Spleen (tissue), 11 donors: ENCODE data around the gene LCA5. TPM values are rescaled to one million over a fixed set of nuclear protein-coding genes. Genes with fewer than 3 reads are reported as not detected.

Source experiments
- DNase-seq: peaks from one replicate; pipeline ENCODE4 v3.0.0-alpha.2; 2020
- H3K27ac ChIP-seq, 8 donors: fragments of 200-600 bp; sonication (generic) in 7 of 8; 1 replicate in 4 of 8; 2 replicates in 4 of 8; pipeline versions ENCODE4 v1.5.0 to v1.8.0; 2016 to 2021; ENCODE audit warnings: inconsistent platforms in 4 of 8, mild to moderate bottlenecking in 4 of 8, moderate library complexity in 1 of 8
- H3K27me3 ChIP-seq, 7 donors: fragments of 200-600 bp; sonication (generic) in 6 of 7; replicated peaks in 1 of 7; 1 replicate in 4 of 7; 2 replicates in 3 of 7; pipeline versions ENCODE4 v1.5.0 to v1.8.0; 2016 to 2021; ENCODE audit warnings: inconsistent platforms in 3 of 7, mild to moderate bottlenecking in 1 of 7
- H3K36me3 ChIP-seq, 6 donors: fragments of 200-600 bp; sonication (generic) in 5 of 6; 1 replicate in 4 of 6; 2 replicates in 2 of 6; pipeline versions ENCODE4 v1.5.0 to v1.8.0; 2016 to 2021; ENCODE audit warnings: inconsistent platforms in 2 of 6
- H3K4me1 ChIP-seq, 6 donors: fragments of 200-600 bp; sonication (generic) in 5 of 6; 1 replicate in 3 of 6; 2 replicates in 3 of 6; pipeline versions ENCODE4 v1.5.0 to v1.8.0; 2016 to 2021; ENCODE audit warnings: inconsistent platforms in 3 of 6
- H3K4me3 ChIP-seq, 8 donors: fragments of 200-600 bp; sonication (generic) in 7 of 8; 1 replicate in 4 of 8; 2 replicates in 4 of 8; pipeline versions ENCODE4 v1.5.0 to v1.8.0; 2016 to 2021; ENCODE audit warnings: inconsistent platforms in 4 of 8, mild to moderate bottlenecking in 4 of 8, moderate library complexity in 2 of 8
- H3K9me3 ChIP-seq, 8 donors: fragments of 200-600 bp; sonication (generic) in 7 of 8; 1 replicate in 4 of 8; 2 replicates in 4 of 8; pipeline versions ENCODE4 v1.5.0 to v1.8.0; 2016 to 2021; ENCODE audit warnings: inconsistent platforms in 4 of 8
- CTCF ChIP-seq, 11 experiments: fragments of 200-600 bp in 7 of 11; fragments of 450-650 bp in 4 of 11; sonication (generic) in 4 of 11; IDR thresholded peaks in 8 of 11; conservative IDR thresholded peaks in 3 of 11; 1 replicate in 7 of 11; 2 replicates in 4 of 11; pipeline versions ENCODE4 v1.4.0 to v1.8.0; 2016 to 2021; ENCODE audit warnings: antibody characterized with exemption in 11 of 11, inconsistent platforms in 4 of 11, mild to moderate bottlenecking in 1 of 11
- POLR2A ChIP-seq, 3 donors: fragments of 450-650 bp; IDR thresholded peaks; one replicate each; pipeline ENCODE4 v1.5.1; 2017; ENCODE audit warnings: antibody characterized with exemption in 3 of 3, mild to moderate bottlenecking in 1 of 3
- POLR2AphosphoS5 ChIP-seq, 3 donors: sonication (generic); formaldehyde crosslinking; IDR thresholded peaks; one replicate each; pipeline ENCODE4 v1.5.1; 2017; ENCODE audit warnings: antibody characterized with exemption in 3 of 3
- WGBS, 5 donors: extraction: QIAGEN DNeasy Blood & Tissue Kit in 3 of 5; methylation state at CpG; one replicate each; pipeline versions ENCODE4 v1.1.5 to v1.1.7; 2013 to 2018; 5-methylcytosine and 5-hydroxymethylcytosine counted together
- intact Hi-C: fragments of 100-400 bp; cut with DNase I; formaldehyde crosslinking; loops from one replicate; pipeline ENCODE4 v1.15.0; 2023; ENCODE audit warnings: low total_unique reads
- polyA plus RNA-seq, 3 donors: library from polyadenylated mRNA; stranded (reverse); fragments of 200-250 nt; gene quantifications; one replicate each; pipeline ENCODE4 v1.2.1, GENCODE V29; 2013
- total RNA-seq, 7 donors: library from RNA; depleted of rRNA in 3 of 7; stranded (reverse); fragments of >200 nt in 3 of 7; fragmentation: NEBNext Ultra II Directional in 4 of 7; extraction: Animal tissue kit (Norgen Biotek cat#: 25700) in 4 of 7; gene quantifications; one replicate each; pipeline versions ENCODE4 v1.1.0 to v1.2.1, GENCODE V29; 2016 to 2021
- donor health status: healthy with polysubstance abuse.
- donor health status: DM: no; HTN: no; CAD: no; lungs with moderate emphysema.
- donor health status: DM: no; HTN: no; CAD: no.
- donor health status: Bipolar disorder and iron deficiency.
- donor health status: healthy.
- donor health status: DM: no; HTN: no; CAD: no.
- donor health status: DM: yes; HTN: yes; CAD: no.

LCA5 gene
- total and polyA plus RNA-seq, 10 donors = 0.43 to 3.5 (median 2.1) TPM

- 21 to 34% (median 26%) methylated on average over 6 of the region's 6 CpGs for WGBS, 5 donors
- TF ChIP-seq CTCF (IDR thresholded peaks at IDR 0.05 in 8 of 11, conservative IDR thresholded peaks at IDR 0.05 in 3 of 11) (peak in 7 of 11 experiments; percentile 13 to 41 (median 31)), POLR2A (IDR thresholded peaks at IDR 0.05) (no peak)
Measured at GRCh38 chr6:79466207-79466834, 70.9 kb downstream of the LCA5 start.

GRCh38 chr6:79465381-79465780 lies 71.8 kb downstream of the LCA5 start:
- Histone ChIP-seq H3K4me3 (no peak overlapping the region), H3K4me1 (no peaks in the 10 kb centered on the region), H3K36me3 (no peaks in the 10 kb centered on the region), H3K9me3 (no peaks in the 10 kb centered on the region), H3K27me3 (no peaks in the 10 kb centered on the region), H3K27ac (no peak overlapping the region)
- no peak for DNase-seq
- 90 to 96% (median 90%) methylated on average over 4 of the region's 4 CpGs for WGBS, 5 donors
- TF ChIP-seq CTCF (IDR thresholded peaks at IDR 0.05 in 8 of 11, conservative IDR thresholded peaks at IDR 0.05 in 3 of 11) (no peak), POLR2A (IDR thresholded peaks at IDR 0.05) (no peak), POLR2AphosphoS5 (IDR thresholded peaks at IDR 0.05) (no peak)
- intact Hi-C loops = no loop called here

More at GRCh38 chr6:79466207-79466834, 70.9 kb downstream of the LCA5 start:
- Histone ChIP-seq H3K27ac (no peak overlapping the region), H3K4me1 (no peaks in the 10 kb centered on the region), H3K4me3 (no peak overlapping the region), H3K9me3 (no peaks in the 10 kb centered on the region), H3K27me3 (no peaks in the 10 kb centered on the region), H3K36me3 (no peaks in the 10 kb centered on the region)
- DNase-seq = no peak
- intact Hi-C loops = no loop called here

- Histone ChIP-seq H3K4me1 (no peaks in the 10 kb centered on the region), H3K9me3 (no peaks in the 10 kb centered on the region), H3K27ac (no peak overlapping the region), H3K27me3 (no peaks in the 10 kb centered on the region), H3K36me3 (no peaks in the 10 kb centered on the region), H3K4me3 (no peak overlapping the region)
- TF ChIP-seq CTCF (IDR thresholded peaks at IDR 0.05 in 8 of 11, conservative IDR thresholded peaks at IDR 0.05 in 3 of 11) (no peak), POLR2A (IDR thresholded peaks at IDR 0.05) (no peak)
- intact Hi-C loops = no loop called here
- DNase-seq = no peak
- WGBS, 5 donors = 76 to 95% (median 84%) methylated on average over 4 of the region's 4 CpGs
Measured at GRCh38 chr6:79463621-79464050, 73.6 kb downstream of the LCA5 start.

GRCh38 chr6:79461205-79461604 lies 76.0 kb downstream of the LCA5 start:
- Histone ChIP-seq H3K4me3 (no peak overlapping the region), H3K9me3 (no peaks in the 10 kb centered on the region), H3K27ac (no peak overlapping the region), H3K36me3 (no peaks in the 10 kb centered on the region), H3K27me3 (no peaks in the 10 kb centered on the region), H3K4me1 (no peaks in the 10 kb centered on the region)
- intact Hi-C loops = no loop called here
- 62 to 80% (median 72%) methylated on average over 3 of the region's 3 CpGs for WGBS, 5 donors
- DNase-seq = no peak
- TF ChIP-seq CTCF (IDR thresholded peaks at IDR 0.05 in 8 of 11, conservative IDR thresholded peaks at IDR 0.05 in 3 of 11) (no peak), POLR2AphosphoS5 (IDR thresholded peaks at IDR 0.05) (no peak), POLR2A (IDR thresholded peaks at IDR 0.05) (no peak)
